ENCODE measurements around the gene EMCN. TPM values are rescaled to one million over a fixed set of nuclear protein-coding genes. Genes with fewer than 3 reads are reported as not detected.

EMCN gene
- total and polyA plus RNA-seq, 2 of the 8 experiments (the other 6 are each of a cell fraction or from before 2014, with no cell fraction given), result not detected

DNA sequence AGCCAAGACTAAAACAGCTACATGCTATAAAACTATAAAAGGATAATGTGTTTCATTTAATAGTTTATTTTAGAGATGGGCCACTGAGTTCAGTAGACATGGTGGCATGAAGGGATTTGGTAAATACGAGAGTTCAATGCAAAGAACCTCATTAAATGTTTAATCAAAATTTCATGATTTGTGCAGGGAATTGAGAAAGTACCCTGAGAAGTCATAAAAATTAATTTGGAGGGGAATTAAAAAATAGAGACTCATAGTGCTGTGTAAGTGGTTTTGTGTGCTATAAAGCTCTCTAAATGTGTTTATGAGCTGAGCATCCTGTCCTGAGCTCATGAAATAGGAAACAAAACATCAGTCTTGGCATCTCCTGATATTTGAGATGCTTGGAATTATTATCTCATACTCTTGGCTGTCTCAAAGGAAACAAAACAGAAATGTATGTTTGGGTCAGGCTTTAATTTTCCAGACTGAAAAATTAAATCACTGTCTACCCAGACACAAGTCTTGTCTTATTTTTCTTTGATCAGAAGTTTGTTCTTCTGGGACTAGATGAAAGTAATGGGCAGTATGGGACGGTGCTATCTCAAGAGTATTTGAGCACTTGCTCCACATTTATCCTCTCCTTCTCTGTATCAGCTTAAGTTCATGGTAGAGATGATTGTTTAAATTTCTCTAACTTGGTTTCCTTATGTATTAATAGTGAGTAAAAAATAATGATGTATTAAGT is 38.0 kb upstream of the EMCN start:
- FAIRE-seq, result no peak
- Histone ChIP-seq H3K79me2 (ENCODE audit: control insufficient read depth in 1 of 2, insufficient read depth in 2 of 2, low read length in 2 of 2) (no peaks in the 10 kb centered on the region), H2BK5ac (ENCODE audit: low read depth, low read length) (no peak overlapping the region), H3K23ac (ENCODE audit: insufficient read length) (no peak overlapping the region), H3K27me3 (replicated peaks in 1 of 4; ENCODE audit: control insufficient read depth in 3 of 4, extremely low read depth in 1 of 4, insufficient read depth in 3 of 4, low read length in 3 of 4) (no peaks in the 10 kb centered on the region), H3K9me3 (ENCODE audit: insufficient read depth in 2 of 2, low read depth in 1 of 2, low read length in 1 of 2) (no peaks in the 10 kb centered on the region), H2BK15ac (ENCODE audit: low read length) (no peak overlapping the region), H3K27ac (ENCODE audit: low read depth, low read length) (no peak overlapping the region), H3K79me1 (ENCODE audit: low read depth, low read length) (no peaks in the 10 kb centered on the region), H3K4ac (replicated peaks; ENCODE audit: insufficient read length, low read depth, low read length) (no peak overlapping the region), H3K23me2 (ENCODE audit: low read depth, low read length) (no peaks in the 10 kb centered on the region), H3K56ac (replicated peaks; ENCODE audit: insufficient read length, low read depth, low read length) (no peak overlapping the region), H4K5ac (ENCODE audit: insufficient read length, low read depth, low read length) (no peak overlapping the region), H4K8ac (ENCODE audit: extremely low read depth, insufficient read depth, low read length) (no peak overlapping the region), H3K14ac (ENCODE audit: insufficient read length) (no peak overlapping the region), H3K4me2 (ENCODE audit: insufficient read depth in 1 of 2, low read depth in 2 of 2, low read length in 2 of 2) (no peak overlapping the region), H4K91ac (replicated peaks; ENCODE audit: insufficient read length, low read length) (no peak overlapping the region), H2BK120ac (replicated peaks; ENCODE audit: low read depth, low read length) (no peak overlapping the region), H3K36me3 (ENCODE audit: control insufficient read depth in 2 of 4, insufficient read depth in 4 of 4, low read length in 3 of 4) (no peaks in the 10 kb centered on the region), H2AFZ (ENCODE audit: low read length) (no peak overlapping the region), H3K18ac (ENCODE audit: extremely low read depth, low read length) (no peak overlapping the region), H3K4me1 (replicated peaks in 1 of 4; ENCODE audit: control insufficient read depth in 3 of 4, insufficient read depth in 4 of 4, low read length in 3 of 4) (no peaks in the 10 kb centered on the region), H4K20me1 (replicated peaks in 1 of 2; ENCODE audit: control insufficient read depth in 1 of 2, insufficient read depth in 2 of 2, low read length in 2 of 2) (no peaks in the 10 kb centered on the region), H2BK12ac (ENCODE audit: low read depth, low read length) (no peak overlapping the region), H3K9ac (replicated peaks in 1 of 4; ENCODE audit: extremely low read depth in 1 of 4, low read depth in 3 of 4, low read length in 3 of 4) (no peak overlapping the region), H2AK5ac (ENCODE audit: low read depth, low read length) (no peak overlapping the region), H2BK20ac (ENCODE audit: low read length) (no peak overlapping the region), H3K4me3 (ENCODE audit: extremely low read depth in 1 of 4, insufficient read depth in 2 of 4, low read depth in 3 of 4, low read length in 4 of 4) (no peak overlapping the region)
- ChIA-PET POLR2A (ENCODE audit: partially characterized antibody) (no interaction called here), CTCF (ENCODE audit: partially characterized antibody) (no interaction called here)
- 95% methylated on average over 2 of the region's 2 CpGs; no CpG with 5 or more reads in 1 of the 2 experiments for WGBS, 2 experiments (ENCODE audit: extremely low coverage in 1 of 2, insufficient coverage in 1 of 2, insufficient read length in 1 of 2, insufficient replicate concordance in 2 of 2, low coverage in 1 of 2, low lambda C conversion rate in 2 of 2, missing lambda C conversion rate in 1 of 2)
- DNase-seq (ENCODE audit: low read depth in 1 of 2, low spot score in 2 of 2), result no peak
- no peak for TF ChIP-seq CBX8 (IDR thresholded peaks at IDR 0.05; ENCODE audit: borderline replicate concordance, low read depth, low read length)
- no peak for TF ChIP-seq CREB1 (IDR thresholded peaks at IDR 0.05)
- TF ChIP-seq TAF7 (optimal IDR thresholded peaks at IDR 0.05; ENCODE audit: borderline replicate concordance, low read depth, low read length), result no peak
- no peak for TF ChIP-seq MAX (IDR thresholded peaks at IDR 0.05)
- no peak for TF ChIP-seq CHD1 (IDR thresholded peaks at IDR 0.05; ENCODE audit: low read depth, low read length)
- TF ChIP-seq SUZ12 (IDR thresholded peaks at IDR 0.05; ENCODE audit: low read length), result no peak
- TF ChIP-seq SIX5 (IDR thresholded peaks at IDR 0.05; ENCODE audit: low read depth, low read length), result no peak
